Tibial artery (tissue), 4 donors: ENCODE measurements around the gene TMEM37.
A peak's percentile ranks its signal among the peaks of the same experiment; 100 is the strongest.

Source experiments
- DNase-seq, 2 donors: peaks; one replicate each; pipeline ENCODE4 v3.0.0-alpha.2; 2019
- H3K27ac ChIP-seq, 2 donors: fragments of 200-600 bp; sonication (generic) in 1 of 2; 1 replicate in 1 of 2; 2 replicates in 1 of 2; pipeline ENCODE4 v1.5.1; 2018 to 2019; ENCODE audit warnings: mild to moderate bottlenecking in 1 of 2
- H3K27me3 ChIP-seq, 2 donors: fragments of 200-600 bp; sonication (generic) in 1 of 2; one replicate each; pipeline versions ENCODE4 v1.5.1 to v1.6.0; 2016 to 2019
- H3K36me3 ChIP-seq, 3 donors: fragments of 200-600 bp; sonication (generic) in 2 of 3; one replicate each; pipeline ENCODE4 v1.5.1; 2016 to 2019; ENCODE audit warnings: mild to moderate bottlenecking in 2 of 3
- H3K4me1 ChIP-seq, 4 donors: fragments of 200-600 bp; sonication (generic) in 2 of 4; 1 replicate in 3 of 4; 2 replicates in 1 of 4; pipeline ENCODE4 v1.5.1; 2016 to 2019
- H3K4me3 ChIP-seq, 2 donors: fragments of 200-600 bp; sonication (generic) in 1 of 2; 1 replicate in 1 of 2; 2 replicates in 1 of 2; pipeline ENCODE4 v1.5.1; 2018 to 2019; ENCODE audit warnings: mild to moderate bottlenecking in 2 of 2
- H3K9me3 ChIP-seq, 3 donors: fragments of 200-600 bp; sonication (generic) in 1 of 3; one replicate each; pipeline ENCODE4 v1.5.1; 2016 to 2019
- CTCF ChIP-seq, 2 experiments: fragments of 200-600 bp in 1 of 2; fragments of 450-650 bp in 1 of 2; IDR thresholded peaks; one replicate each; pipeline ENCODE4 v1.5.1; 2017 to 2019; ENCODE audit warnings: antibody characterized with exemption in 2 of 2, mild to moderate bottlenecking in 1 of 2, moderate library complexity in 1 of 2
- intact Hi-C: fragments of 100-400 bp; cut with DNase I; formaldehyde crosslinking; loops from one replicate; pipeline ENCODE4 v1.15.0; 2023; ENCODE audit warnings: low total_unique reads

The TMEM37 gene

GRCh38 chr2:119405151-119405550, 26.5 kb upstream of the TMEM37 start:
- DNase-seq, result no peak
- Histone ChIP-seq H3K36me3 (no peaks in the 10 kb centered on the region), H3K27ac (no peak overlapping the region), H3K27me3 (peaks cover 0 to 8% of the 10 kb centered on the region in 2 donors), H3K4me1 (no peaks in the 10 kb centered on the region), H3K4me3 (no peak overlapping the region), H3K9me3 (peaks cover 0 to 5% (median 0%) of the 10 kb centered on the region in 3 donors)
- intact Hi-C loops, result no loop called here
- no peak for TF ChIP-seq CTCF (IDR thresholded peaks at IDR 0.05)

- intact Hi-C loops, result loop anchor here (2.0 kb wide), 1 partner anchor 69 kb away; no protein-coding TSS in a partner anchor
- Histone ChIP-seq H3K9me3 (peaks cover 0 to 5% (median 0%) of the 10 kb centered on the region in 3 donors), H3K36me3 (no peaks in the 10 kb centered on the region), H3K27ac (no peak overlapping the region), H3K4me3 (no peak overlapping the region), H3K4me1 (no peaks in the 10 kb centered on the region), H3K27me3 (peaks cover 0 to 8% of the 10 kb centered on the region in 2 donors)
- TF ChIP-seq CTCF (IDR thresholded peaks at IDR 0.05), result peak; percentile 70 to 84
- no peak for DNase-seq
These were observed 24.0 kb upstream of the TMEM37 start for GRCh38 chr2:119407430-119408220.

- peak in 1 of 2 donors; percentile 38 for DNase-seq
- Histone ChIP-seq H3K27me3 (peaks cover 0 to 8% of the 10 kb centered on the region in 2 donors), H3K27ac (no peak overlapping the region), H3K4me3 (no peak overlapping the region), H3K36me3 (no peaks in the 10 kb centered on the region), H3K9me3 (peaks cover 0 to 5% (median 0%) of the 10 kb centered on the region in 3 donors), H3K4me1 (no peaks in the 10 kb centered on the region)
- TF ChIP-seq CTCF (IDR thresholded peaks at IDR 0.05), result no peak
- intact Hi-C loops, result no loop called here
These were observed 23.4 kb upstream of the TMEM37 start for GRCh38 chr2:119408221-119408619.

GRCh38 chr2:119409506-119409905, 22.1 kb upstream of the TMEM37 start:
- Histone ChIP-seq H3K36me3 (no peaks in the 10 kb centered on the region), H3K4me3 (no peak overlapping the region), H3K27me3 (peaks cover 0 to 8% of the 10 kb centered on the region in 2 donors), H3K9me3 (peaks cover 0 to 5% (median 0%) of the 10 kb centered on the region in 3 donors), H3K27ac (no peak overlapping the region), H3K4me1 (no peaks in the 10 kb centered on the region)
- intact Hi-C loops, result no loop called here
- no peak for TF ChIP-seq CTCF (IDR thresholded peaks at IDR 0.05)
- DNase-seq, result no peak

- TF ChIP-seq CTCF (IDR thresholded peaks at IDR 0.05), result no peak
These were observed 16.8 kb upstream of the TMEM37 start for GRCh38 chr2:119414894-119415293.

More at GRCh38 chr2:119414894-119415293, 16.8 kb upstream of the TMEM37 start:
- Histone ChIP-seq H3K9me3 (no peaks in the 10 kb centered on the region), H3K36me3 (no peaks in the 10 kb centered on the region), H3K4me3 (no peak overlapping the region), H3K4me1 (no peaks in the 10 kb centered on the region), H3K27me3 (no peaks in the 10 kb centered on the region), H3K27ac (no peak overlapping the region)
- DNase-seq, result peak in 1 of 2 donors; percentile 5
- intact Hi-C loops, result loop anchor here (10.0 kb wide), 1 partner anchor 250 kb away; no protein-coding TSS in a partner anchor
